AG10803 (cell line): ENCODE measurements around the gene TBX10.
A peak's percentile ranks its signal among the peaks of the same experiment; 100 is the strongest.

Experiments
- DNase-seq: peaks from one replicate; pipeline ENCODE4 v3.0.0; 2010; ENCODE audit warnings: low read depth
- H3K4me3 ChIP-seq: 2 replicates; pipeline ENCODE4 v1.5.1; 2011; ENCODE audit warnings: mild to moderate bottlenecking, low read length, control low read depth
- TF ChIP-seq, protein P1 (sequence below): conservative IDR thresholded peaks from 2 replicates; pipeline ENCODE4 v1.5.1; 2011; ENCODE audit warnings: mild to moderate bottlenecking, low read length, control low read depth, inconsistent platforms

TBX10 gene

DNA sequence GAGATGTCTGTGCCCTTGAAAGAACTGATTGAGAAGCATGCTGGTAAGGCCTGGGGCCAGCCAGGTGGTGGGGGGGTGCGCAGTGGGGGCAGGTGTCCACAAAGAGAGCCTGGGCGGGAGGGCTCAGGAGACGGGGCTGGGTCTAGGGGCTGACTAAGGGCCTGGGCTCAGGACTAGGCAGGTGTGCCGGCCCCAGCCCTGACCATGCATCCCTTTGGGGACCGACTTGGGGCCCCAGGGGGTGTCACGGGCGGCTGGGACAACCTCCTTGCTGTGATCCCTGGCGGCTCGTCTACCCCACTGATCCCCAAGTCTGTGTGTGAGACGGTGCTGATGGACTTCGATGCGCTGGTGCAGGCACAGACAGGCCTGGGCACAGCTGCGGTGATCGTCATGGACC, 28.4 kb downstream of the TBX10 start:
- no peak for DNase-seq
- no peak overlapping the region for H3K4me3 ChIP-seq
- TF ChIP-seq, protein P1, sequence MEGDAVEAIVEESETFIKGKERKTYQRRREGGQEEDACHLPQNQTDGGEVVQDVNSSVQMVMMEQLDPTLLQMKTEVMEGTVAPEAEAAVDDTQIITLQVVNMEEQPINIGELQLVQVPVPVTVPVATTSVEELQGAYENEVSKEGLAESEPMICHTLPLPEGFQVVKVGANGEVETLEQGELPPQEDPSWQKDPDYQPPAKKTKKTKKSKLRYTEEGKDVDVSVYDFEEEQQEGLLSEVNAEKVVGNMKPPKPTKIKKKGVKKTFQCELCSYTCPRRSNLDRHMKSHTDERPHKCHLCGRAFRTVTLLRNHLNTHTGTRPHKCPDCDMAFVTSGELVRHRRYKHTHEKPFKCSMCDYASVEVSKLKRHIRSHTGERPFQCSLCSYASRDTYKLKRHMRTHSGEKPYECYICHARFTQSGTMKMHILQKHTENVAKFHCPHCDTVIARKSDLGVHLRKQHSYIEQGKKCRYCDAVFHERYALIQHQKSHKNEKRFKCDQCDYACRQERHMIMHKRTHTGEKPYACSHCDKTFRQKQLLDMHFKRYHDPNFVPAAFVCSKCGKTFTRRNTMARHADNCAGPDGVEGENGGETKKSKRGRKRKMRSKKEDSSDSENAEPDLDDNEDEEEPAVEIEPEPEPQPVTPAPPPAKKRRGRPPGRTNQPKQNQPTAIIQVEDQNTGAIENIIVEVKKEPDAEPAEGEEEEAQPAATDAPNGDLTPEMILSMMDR, result no peak

DNA sequence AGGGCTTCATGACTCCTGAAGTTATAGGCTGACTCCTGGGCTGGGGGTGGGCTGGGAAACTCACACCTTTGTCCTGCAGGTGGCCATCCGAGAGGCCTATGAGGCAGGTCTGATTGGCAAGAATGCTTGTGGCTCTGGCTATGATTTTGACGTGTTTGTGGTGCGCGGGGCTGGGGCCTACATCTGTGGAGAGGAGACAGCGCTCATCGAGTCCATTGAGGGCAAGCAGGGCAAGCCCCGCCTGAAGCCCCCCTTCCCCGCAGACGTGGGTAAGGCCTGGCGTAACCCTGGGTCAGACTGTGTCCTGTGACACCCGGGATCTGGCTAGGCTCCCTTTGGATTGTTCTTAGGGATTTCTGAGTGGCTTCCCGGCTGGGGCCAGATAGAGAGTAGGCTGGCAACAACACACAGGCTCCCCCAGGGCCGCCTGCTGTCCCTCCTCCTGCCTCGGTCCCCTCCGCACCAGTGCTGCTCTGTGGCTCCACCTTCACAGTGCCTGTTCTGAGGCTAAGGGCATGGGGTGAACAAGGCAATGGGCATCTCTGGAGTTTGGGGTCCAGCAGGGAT, 29.2 kb downstream of the TBX10 start:
- TF ChIP-seq, protein P1, result no peak
- DNase-seq, result no peak
- no peak overlapping the region for H3K4me3 ChIP-seq

DNA sequence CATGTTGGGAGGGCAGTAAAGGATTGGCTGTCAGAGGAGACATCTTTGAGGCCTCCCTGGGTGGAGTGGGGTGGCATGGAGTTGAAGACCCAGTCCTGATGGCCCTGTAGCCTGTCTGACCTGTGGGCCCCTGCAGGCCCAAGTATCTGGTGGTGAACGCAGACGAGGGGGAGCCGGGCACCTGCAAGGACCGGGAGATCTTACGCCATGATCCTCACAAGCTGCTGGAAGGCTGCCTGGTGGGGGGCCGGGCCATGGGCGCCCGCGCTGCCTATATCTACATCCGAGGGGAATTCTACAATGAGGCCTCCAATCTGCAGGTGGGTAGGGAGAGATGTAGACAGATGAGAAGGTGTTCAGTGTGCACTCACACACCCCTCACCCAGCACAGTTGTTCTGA, 30.2 kb downstream of the TBX10 start:
- no peak overlapping the region for H3K4me3 ChIP-seq
- TF ChIP-seq, protein P1, result no peak
- no peak for DNase-seq

DNA sequence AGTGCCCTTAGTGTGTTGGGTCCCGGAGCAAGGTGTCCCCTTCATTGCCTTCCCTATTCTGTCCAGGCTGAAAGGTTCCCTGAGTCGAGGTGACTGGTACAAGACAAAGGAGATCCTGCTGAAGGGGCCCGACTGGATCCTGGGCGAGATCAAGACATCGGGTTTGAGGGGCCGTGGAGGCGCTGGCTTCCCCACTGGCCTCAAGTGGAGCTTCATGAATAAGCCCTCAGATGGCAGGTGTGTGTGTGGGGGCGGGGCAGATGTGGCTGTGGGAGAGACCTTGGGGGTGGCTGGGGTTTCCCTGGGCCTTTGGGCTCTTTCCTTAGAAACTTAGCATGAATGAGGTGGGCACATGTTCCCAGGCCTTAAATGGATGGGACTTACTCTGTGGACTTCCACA, 31.1 kb downstream of the TBX10 start:
- H3K4me3 ChIP-seq, result no peak overlapping the region
- TF ChIP-seq, protein P1, result no peak
- DNase-seq, result no peak

DNA sequence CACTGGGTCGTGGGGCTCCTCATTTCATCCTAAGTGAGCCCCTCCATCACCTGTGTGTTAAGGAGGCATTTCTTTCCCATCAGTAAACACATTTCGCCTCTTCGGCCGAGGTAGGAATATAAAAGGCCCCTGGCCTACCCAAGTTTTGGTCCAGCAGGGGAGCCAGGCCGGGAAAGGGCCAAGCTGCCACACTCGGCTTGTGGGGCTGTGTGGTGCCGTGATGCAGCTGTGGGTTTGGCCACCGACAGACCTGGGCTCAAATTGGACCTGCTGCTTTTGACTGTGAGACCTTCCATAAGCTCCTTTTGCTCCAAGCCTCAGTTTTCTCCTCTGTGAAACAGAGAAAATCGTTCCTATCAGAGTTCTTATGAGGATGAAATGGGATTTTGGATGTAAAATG, 32.1 kb downstream of the TBX10 start:
- DNase-seq, result no peak
- H3K4me3 ChIP-seq, result peak overlapping the region; percentile 89
- TF ChIP-seq, protein P1, result no peak

DNA sequence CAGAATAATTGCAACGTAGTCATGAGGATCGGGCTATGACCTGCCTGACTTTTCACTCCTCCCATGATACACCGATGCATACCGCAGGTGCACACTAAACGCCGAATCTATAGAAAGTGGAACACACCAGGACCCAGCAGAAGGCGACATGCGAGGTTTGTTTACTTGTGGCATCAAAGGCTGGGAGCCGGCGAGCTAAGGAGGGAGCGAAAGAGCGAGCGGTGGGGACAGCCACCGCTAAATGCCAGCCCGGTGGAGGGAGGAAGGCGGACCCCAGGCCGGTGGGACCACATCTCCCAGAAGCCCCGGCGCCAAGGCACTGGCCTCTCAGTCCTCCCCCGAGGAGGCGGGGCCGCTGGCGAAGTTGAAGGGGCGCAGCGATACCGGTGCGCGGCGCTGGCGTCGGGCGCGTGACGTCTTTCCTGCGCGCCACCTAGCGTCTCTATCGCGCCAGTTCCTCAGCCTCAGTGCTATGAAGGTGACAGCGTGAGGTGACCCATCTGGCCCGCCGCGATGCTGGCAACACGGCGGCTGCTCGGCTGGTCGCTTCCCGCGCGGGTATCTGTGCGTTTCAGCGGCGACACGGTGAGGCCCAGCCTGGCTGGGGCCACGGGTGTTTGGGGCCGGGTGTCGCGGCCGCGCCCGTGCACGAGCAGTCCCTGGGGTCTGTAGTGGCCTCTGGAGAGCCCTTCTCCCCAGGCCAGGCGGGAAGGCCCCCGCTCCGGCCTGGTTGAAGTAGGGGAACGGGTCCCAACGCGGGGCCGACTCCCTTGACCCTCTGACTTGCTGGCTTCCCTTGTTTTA, 32.9 kb downstream of the TBX10 start, which contains the start of gene NDUFV1:
Gene NDUFV1, plus strand, starts transcription at position 445 of the 804 bp plus-strand sequence. Its CDS starts 69 bp downstream, at position 514.
- H3K4me3 ChIP-seq, result peak within 1 kb of the TSS; percentile 89
- peak; percentile 85 for DNase-seq
- TF ChIP-seq, protein P1, result peak; percentile 48

DNA sequence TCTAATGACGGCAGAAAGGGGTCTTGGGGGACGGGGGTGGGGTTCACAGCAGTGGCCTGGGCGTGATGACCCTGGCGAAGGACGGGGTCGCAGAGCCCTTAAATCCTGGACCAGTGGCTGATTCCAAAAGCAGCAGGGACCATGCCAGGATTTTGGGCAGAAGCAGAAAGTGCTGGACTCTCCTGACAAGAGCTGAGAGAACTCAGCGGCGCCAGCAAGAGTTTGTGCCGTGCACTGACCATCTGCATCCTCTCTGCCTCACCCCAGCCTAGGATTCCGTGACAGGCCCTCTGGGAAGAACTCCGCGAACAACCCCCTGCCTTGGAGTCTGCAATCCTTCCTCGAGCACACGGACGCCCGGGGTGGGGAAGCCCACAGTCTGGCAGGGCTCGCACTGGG, 33.5 kb downstream of the TBX10 start:
- TF ChIP-seq, protein P1, result no peak
- H3K4me3 ChIP-seq, result peak overlapping the region; percentile 89
- DNase-seq, result peak; percentile 35
